ENCODE data around the gene WDR35.

DNA sequence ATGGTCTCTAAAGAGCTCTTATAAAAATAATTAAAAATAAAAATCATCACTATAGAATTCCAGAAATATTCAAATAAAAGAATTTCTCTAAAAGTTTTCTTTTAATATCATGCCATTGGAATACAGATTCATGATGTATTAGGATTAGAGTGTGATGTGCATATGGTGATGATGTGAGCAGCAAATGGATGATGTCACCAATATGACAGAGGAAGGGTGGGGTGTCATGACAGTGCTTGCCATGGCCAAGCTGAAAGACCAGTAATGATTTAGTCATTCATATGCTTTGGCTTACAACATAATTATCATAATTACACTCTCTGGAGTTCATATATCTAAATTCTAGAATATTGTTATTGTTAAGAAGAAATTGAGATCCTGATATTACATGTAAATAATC, 60.7 kb downstream of the WDR35 start:
- TF ChIP-seq, protein P1, sequence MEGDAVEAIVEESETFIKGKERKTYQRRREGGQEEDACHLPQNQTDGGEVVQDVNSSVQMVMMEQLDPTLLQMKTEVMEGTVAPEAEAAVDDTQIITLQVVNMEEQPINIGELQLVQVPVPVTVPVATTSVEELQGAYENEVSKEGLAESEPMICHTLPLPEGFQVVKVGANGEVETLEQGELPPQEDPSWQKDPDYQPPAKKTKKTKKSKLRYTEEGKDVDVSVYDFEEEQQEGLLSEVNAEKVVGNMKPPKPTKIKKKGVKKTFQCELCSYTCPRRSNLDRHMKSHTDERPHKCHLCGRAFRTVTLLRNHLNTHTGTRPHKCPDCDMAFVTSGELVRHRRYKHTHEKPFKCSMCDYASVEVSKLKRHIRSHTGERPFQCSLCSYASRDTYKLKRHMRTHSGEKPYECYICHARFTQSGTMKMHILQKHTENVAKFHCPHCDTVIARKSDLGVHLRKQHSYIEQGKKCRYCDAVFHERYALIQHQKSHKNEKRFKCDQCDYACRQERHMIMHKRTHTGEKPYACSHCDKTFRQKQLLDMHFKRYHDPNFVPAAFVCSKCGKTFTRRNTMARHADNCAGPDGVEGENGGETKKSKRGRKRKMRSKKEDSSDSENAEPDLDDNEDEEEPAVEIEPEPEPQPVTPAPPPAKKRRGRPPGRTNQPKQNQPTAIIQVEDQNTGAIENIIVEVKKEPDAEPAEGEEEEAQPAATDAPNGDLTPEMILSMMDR (conservative IDR thresholded peaks at IDR 0.05 in 1 of 2, IDR thresholded peaks at IDR 0.05 in 1 of 2; ENCODE audit: extremely low read depth in 1 of 2, insufficient read depth in 1 of 2, low read depth in 1 of 2, low read length in 2 of 2), result no peak
- no peak for TF ChIP-seq EZH2 (IDR thresholded peaks at IDR 0.05; ENCODE audit: borderline replicate concordance, low read length)
